Endothelial cell of umbilical vein (primary cell): Measurements from ENCODE around the gene ZDHHC9. TPM values are rescaled to one million over a fixed set of nuclear protein-coding genes. Genes with fewer than 3 reads are reported as not detected.

Experiments used
- BruUV-seq: library from RNA; stranded (reverse); fragments of 400-500 nt; replicated peaks from 2 replicates; lab custom pipeline; 2021; lab: Mats Ljungman, UMichigan
- CTCF ChIA-PET: fragments of 300-600, 350-600 bp; sonication (Branson Sonifier 250); formaldehyde crosslinking; loops from one replicate; lab custom pipeline; 2021; ENCODE audit warnings: antibody characterized with exemption, inconsistent platforms; lab: Charles Lee
- POLR2A ChIA-PET: fragments of 300-600, 350-600 bp; sonication (Branson Sonifier 250); formaldehyde crosslinking; loops from one replicate; lab custom pipeline; 2021; ENCODE audit warnings: antibody characterized with exemption, inconsistent platforms; lab: Charles Lee
- DNase-seq: peaks from one replicate; pipeline ENCODE4 v3.0.0-alpha.2; 2011; ENCODE audit warnings: low read depth, low spot score
- FAIRE-seq: peaks from 2 replicates; lab custom pipeline; 2011; peaks lifted over from hg19 to GRCh38; lab: Jason Lieb, UNC
- H2AFZ ChIP-seq: 2 replicates; pipeline ENCODE4 v1.6.0; 2012; ENCODE audit warnings: low read depth, low read length, control low read depth, inconsistent platforms
- H3K27ac ChIP-seq: 2 replicates; pipeline ENCODE4 v1.5.1; 2011; ENCODE audit warnings: low read depth, mild to moderate bottlenecking, control low read depth, low read length, moderate library complexity; ENCODE audit not compliant: insufficient read depth
- H3K27me3 ChIP-seq, 2 experiments: 2 replicates each; pipeline versions ENCODE4 v1.6.0 to v1.6.1; 2011; ENCODE audit warnings: low read length in 2 of 2, mixed read lengths in 1 of 2; ENCODE audit not compliant: control insufficient read depth in 2 of 2, insufficient read depth in 2 of 2
- H3K36me3 ChIP-seq, 2 experiments: 2 replicates in 1 of 2; 3 replicates in 1 of 2; pipeline ENCODE4 v1.5.1; 2011; ENCODE audit warnings: low read length in 2 of 2, mild to moderate bottlenecking in 1 of 2, moderate library complexity in 1 of 2; ENCODE audit not compliant: control insufficient read depth in 2 of 2, insufficient read depth in 2 of 2; ENCODE audit errors: extremely low read depth in 1 of 2
- H3K4me1 ChIP-seq: 3 replicates; pipeline ENCODE4 v1.5.1; 2011; ENCODE audit warnings: mild to moderate bottlenecking, low read length; ENCODE audit not compliant: control insufficient read depth, insufficient read depth; ENCODE audit errors: extremely low read depth
- H3K4me2 ChIP-seq: 2 replicates; pipeline ENCODE4 v1.6.1; 2011; ENCODE audit warnings: low read length, control low read depth, mixed read lengths; ENCODE audit not compliant: insufficient read depth
- H3K4me3 ChIP-seq, 3 experiments: fragments of 200-600 bp in 1 of 3; sonication (generic), shearing (Covaris generic) in 1 of 3; replicated peaks in 1 of 3; 2 replicates each; pipeline ENCODE4 v1.5.1; 2011 to 2016; ENCODE audit warnings: control low read depth in 3 of 3, low read length in 3 of 3, mild to moderate bottlenecking in 2 of 3, inconsistent platforms in 1 of 3, low read depth in 1 of 3, moderate library complexity in 1 of 3; ENCODE audit not compliant: insufficient read depth in 1 of 3
- H3K79me2 ChIP-seq: 2 replicates; pipeline ENCODE4 v1.6.0; 2012; ENCODE audit warnings: low read length, inconsistent platforms; ENCODE audit not compliant: control insufficient read depth, insufficient read depth
- H3K9ac ChIP-seq: replicated peaks from 2 replicates; pipeline ENCODE3; 2011; ENCODE audit warnings: low read length, control low read depth; ENCODE audit not compliant: insufficient read depth; ENCODE audit errors: extremely low read depth
- H3K9me1 ChIP-seq: replicated peaks from 3 replicates; pipeline ENCODE4 v1.6.0; 2011; ENCODE audit warnings: mild to moderate bottlenecking, low read length; ENCODE audit not compliant: control insufficient read depth, insufficient read depth; ENCODE audit errors: extremely low read depth
- H3K9me3 ChIP-seq: replicated peaks from 2 replicates; pipeline ENCODE4 v1.5.1; 2012; ENCODE audit warnings: low read length, inconsistent platforms; ENCODE audit not compliant: control insufficient read depth, insufficient read depth
- H4K20me1 ChIP-seq: replicated peaks from 2 replicates; pipeline ENCODE3; 2011; ENCODE audit warnings: mild to moderate bottlenecking, low read length; ENCODE audit not compliant: control insufficient read depth, insufficient read depth; ENCODE audit errors: extremely low read depth
- EZH2 ChIP-seq: IDR thresholded peaks from 2 replicates; pipeline ENCODE4 v1.6.1; 2012; ENCODE audit warnings: borderline replicate concordance, low read depth, mild to moderate bottlenecking, moderate library complexity, low read length, inconsistent platforms; ENCODE audit not compliant: severe bottlenecking
- GATA2 ChIP-seq: IDR thresholded peaks from 2 replicates; pipeline ENCODE4 v1.7.0; 2011; ENCODE audit warnings: low read depth, mild to moderate bottlenecking, moderate library complexity, mixed read lengths, low read length; ENCODE audit not compliant: insufficient read length, insufficient read depth
- JUN ChIP-seq: IDR thresholded peaks from 2 replicates; pipeline ENCODE4 v1.6.1; 2011; ENCODE audit warnings: borderline replicate concordance, low read depth; ENCODE audit not compliant: insufficient read length, insufficient read depth
- MYC ChIP-seq: IDR thresholded peaks from one replicate; pipeline ENCODE4 v1.6.1; 2011; ENCODE audit warnings: mild to moderate bottlenecking, low read depth, low read length
- POLR2A ChIP-seq: IDR thresholded peaks from 2 replicates; pipeline ENCODE4 v1.6.1; 2012; ENCODE audit warnings: low read depth, mild to moderate bottlenecking, control low read depth, low read length
- dilution Hi-C: fragments of 300-500 bp; cut with MboI; formaldehyde crosslinking; loops from one replicate; pipeline ENCODE4 v1.15.0; 2019; ENCODE audit warnings: low sequenced_read_pairs; ENCODE audit not compliant: extremely low pct_ligation_motif_present
- intact Hi-C: fragments of 100-400 bp; cut with micrococcal nuclease; formaldehyde crosslinking; loops from one replicate; pipeline ENCODE4 v1.10.0; 2022
- polyA plus RNA-seq, 4 experiments: library from polyadenylated mRNA; depleted of rRNA in 3 of 4; stranded (reverse) in 3 of 4; unstranded in 1 of 4; fragments of >200 nt; gene quantifications; 2 replicates each; pipeline versions ENCODE4 v1.2.1 to v1.2.3, GENCODE V29; 2011 to 2012; ENCODE audit warnings: missing spikeins in 1 of 4
- total RNA-seq: library from RNA; stranded (reverse); gene quantifications from 2 replicates; pipeline ENCODE4 v1.2.3, GENCODE V29; 2021
- TF ChIP-seq, protein P1 (sequence below): IDR thresholded peaks from 2 replicates; pipeline ENCODE4 v1.6.1; 2011; ENCODE audit not compliant: insufficient read depth, insufficient read length

The ZDHHC9 gene
- total and polyA plus RNA-seq, 2 donors (not counting 3 experiments of a cell fraction or from before 2014, with no cell fraction given): 27.4 to 33.6 TPM

DNA sequence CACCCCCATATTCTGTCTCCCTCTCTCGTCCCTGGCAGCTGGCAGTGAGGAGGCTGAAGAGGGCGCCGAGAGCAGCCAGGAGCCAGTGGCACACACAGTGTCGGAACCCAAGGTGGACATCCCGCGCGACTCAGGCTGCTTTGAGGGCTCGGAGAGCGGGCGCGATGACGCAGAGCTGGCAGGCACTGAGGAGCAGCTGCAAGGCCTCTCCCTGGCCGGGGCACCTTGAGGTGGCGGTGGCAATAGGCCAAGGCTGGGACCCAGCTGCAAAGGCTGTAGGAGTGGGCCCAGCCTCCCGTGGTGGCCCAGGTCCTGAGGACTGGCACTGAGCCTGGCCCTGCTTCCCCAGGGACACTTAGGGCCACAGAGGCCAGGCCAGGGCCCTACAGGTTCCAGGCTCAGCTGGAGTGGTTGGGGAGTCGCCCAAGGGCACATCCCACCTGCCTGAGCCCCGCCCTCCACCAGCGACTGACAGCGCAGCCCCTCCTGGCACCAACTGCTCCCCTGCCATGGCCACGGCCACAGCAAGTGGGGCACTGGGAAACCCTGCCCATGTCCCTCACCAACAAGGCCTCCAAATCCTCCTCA is 50.0 kb downstream of the ZDHHC9 start:
- no peaks in the 10 kb centered on the region for H3K79me2 ChIP-seq
- dilution Hi-C loops (no loop called here), intact Hi-C loops (no loop called here)
- no peaks in the 10 kb centered on the region for H3K36me3 ChIP-seq
- TF ChIP-seq MYC: no peak
- TF ChIP-seq JUN: no peak
- TF ChIP-seq, protein P1, sequence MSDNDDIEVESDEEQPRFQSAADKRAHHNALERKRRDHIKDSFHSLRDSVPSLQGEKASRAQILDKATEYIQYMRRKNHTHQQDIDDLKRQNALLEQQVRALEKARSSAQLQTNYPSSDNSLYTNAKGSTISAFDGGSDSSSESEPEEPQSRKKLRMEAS: no peak
- no peak for TF ChIP-seq POLR2A
- TF ChIP-seq GATA2: no peak
- CTCF ChIA-PET: interaction anchor here (1.2 kb wide), 1 partner anchor 67 kb away, joined by 3 read pairs; no protein-coding TSS in a partner anchor
- no peak overlapping the region for H2AFZ ChIP-seq
- no peaks in the 10 kb centered on the region for H3K4me1 ChIP-seq
- H3K9me3 ChIP-seq: no peaks in the 10 kb centered on the region
- no peak for DNase-seq
- H3K27me3 ChIP-seq: no peaks in the 10 kb centered on the region
- no peak overlapping the region for H3K9ac ChIP-seq
- H3K4me3 ChIP-seq: no peak overlapping the region
- H3K4me2 ChIP-seq: no peak overlapping the region
- no peak overlapping the region for H3K27ac ChIP-seq
- BruUV-seq: no TSS peak
- POLR2A ChIA-PET: no interaction called here
- FAIRE-seq: no peak
- H3K9me1 ChIP-seq: no peaks in the 10 kb centered on the region
- H4K20me1 ChIP-seq: no peaks in the 10 kb centered on the region

DNA sequence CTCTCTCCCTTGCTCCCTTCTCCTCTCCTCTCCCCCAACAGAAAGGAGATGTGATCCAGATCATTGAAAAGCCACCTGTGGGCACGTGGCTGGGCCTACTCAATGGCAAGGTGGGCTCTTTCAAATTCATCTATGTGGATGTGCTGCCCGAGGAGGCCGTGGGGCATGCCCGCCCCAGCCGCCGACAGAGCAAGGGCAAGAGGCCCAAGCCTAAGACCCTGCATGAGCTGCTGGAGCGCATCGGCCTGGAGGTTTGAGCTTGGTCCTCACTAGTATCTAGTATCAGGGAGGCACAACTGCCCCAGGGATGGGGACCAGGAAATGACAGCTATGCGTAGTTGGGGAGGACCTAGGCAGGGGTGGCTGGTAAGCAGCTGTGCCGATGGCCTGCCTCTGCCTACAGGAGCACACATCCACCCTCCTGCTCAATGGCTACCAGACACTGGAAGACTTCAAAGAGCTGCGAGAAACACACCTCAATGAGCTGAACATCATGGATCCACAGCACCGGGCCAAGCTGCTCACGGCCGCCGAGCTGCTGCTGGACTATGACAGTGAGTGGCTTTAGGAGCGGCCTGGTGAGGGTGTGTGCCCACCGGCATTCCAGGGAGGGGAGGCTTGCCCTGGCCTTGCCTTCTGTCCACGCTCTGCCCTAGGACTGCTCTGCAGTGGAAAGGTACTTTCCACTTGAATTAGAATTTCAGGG is 50.9 kb downstream of the ZDHHC9 start:
- intact Hi-C loops: no loop called here
- no peak overlapping the region for H3K9ac ChIP-seq
- H3K27ac ChIP-seq: no peak overlapping the region
- DNase-seq: no peak
- H3K79me2 ChIP-seq: no peaks in the 10 kb centered on the region
- H2AFZ ChIP-seq: no peak overlapping the region
- ChIA-PET POLR2A (no interaction called here), CTCF (interaction anchor here (1.0 to 1.2 kb wide), 2 partner anchors 66 to 268 kb away, joined by 3 read pairs; no protein-coding TSS in a partner anchor)
- H3K9me3 ChIP-seq: no peaks in the 10 kb centered on the region
- FAIRE-seq: no peak
- H3K9me1 ChIP-seq: no peaks in the 10 kb centered on the region
- H3K4me3 ChIP-seq: no peak overlapping the region
- TF ChIP-seq JUN (no peak), GATA2 (no peak), EZH2 (no peak)
- H3K4me1 ChIP-seq: no peaks in the 10 kb centered on the region
- BruUV-seq: no TSS peak
- dilution Hi-C loops: no loop called here
- H3K27me3 ChIP-seq: no peaks in the 10 kb centered on the region
- H3K4me2 ChIP-seq: no peak overlapping the region
- no peaks in the 10 kb centered on the region for H3K36me3 ChIP-seq
- H4K20me1 ChIP-seq: no peaks in the 10 kb centered on the region
